Adrenal gland (tissue), 5 donors: ENCODE measurements around the gene COL6A3.

Experiments used
- CTCF ChIP-seq, 6 experiments: fragments of 450-650 bp in 4 of 6; fragments of 200-600 bp in 2 of 6; sonication (generic) in 1 of 6; IDR thresholded peaks; 1 replicate in 5 of 6; 2 replicates in 1 of 6; pipeline versions ENCODE4 v1.5.1 to v1.8.0; 2016 to 2021; ENCODE audit warnings: antibody characterized with exemption in 6 of 6, mild to moderate bottlenecking in 2 of 6, moderate library complexity in 1 of 6
- POLR2A ChIP-seq, 2 donors: fragments of 450-650 bp; IDR thresholded peaks; one replicate each; pipeline ENCODE4 v1.6.1; 2017; ENCODE audit warnings: antibody characterized with exemption in 2 of 2, mild to moderate bottlenecking in 2 of 2, moderate library complexity in 1 of 2
- donor health status: DM: no; HTN: no; CAD: no.

- TF ChIP-seq CTCF (IDR thresholded peaks at IDR 0.05) (no peak), POLR2A (IDR thresholded peaks at IDR 0.05) (no peak)
Measured at GRCh38 chr2:237459741-237460174, 45.8 kb upstream of the COL6A3 start.
